Measurements from ENCODE around the gene DYSF.

DYSF gene

DNA sequence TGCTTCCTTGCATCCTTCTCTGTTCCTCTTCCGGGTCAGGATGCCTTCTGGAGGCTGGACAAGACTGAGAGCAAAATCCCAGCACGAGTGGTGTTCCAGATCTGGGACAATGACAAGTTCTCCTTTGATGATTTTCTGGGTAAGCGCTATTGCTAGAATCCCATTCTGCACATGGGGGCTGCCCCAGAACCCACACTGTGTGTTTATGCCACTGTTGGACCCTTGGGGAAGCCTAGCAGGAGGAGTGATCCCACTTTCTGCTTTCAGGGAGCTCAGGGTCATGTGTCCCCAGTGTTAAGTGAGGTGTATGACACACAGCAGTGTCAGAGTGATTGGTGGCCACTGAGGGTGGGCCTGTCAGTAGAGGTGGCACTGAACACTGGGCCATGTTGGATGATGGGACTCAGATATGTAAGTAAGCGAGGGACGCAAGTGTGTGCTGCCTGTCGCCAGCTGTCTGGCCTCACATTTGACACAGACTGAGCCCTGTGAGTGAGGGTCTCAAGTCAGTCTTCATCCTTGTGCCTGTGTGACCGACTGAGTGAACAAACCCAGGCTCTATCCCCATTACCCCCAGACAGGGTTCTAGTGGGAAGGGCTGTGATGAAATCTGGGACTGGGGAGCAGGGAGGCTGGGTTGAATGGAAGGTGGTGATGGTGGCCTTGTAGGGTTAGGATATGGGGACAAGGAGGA is 220.9 kb downstream of the DYSF start:
- Histone ChIP-seq H3K27me3 (ENCODE audit: control insufficient read depth, insufficient read depth, low read length, poor library complexity, severe bottlenecking) (no peaks in the 10 kb centered on the region), H3K4me1 (ENCODE audit: control insufficient read depth, insufficient read depth, low read length) (no peaks in the 10 kb centered on the region), H3K9me3 (ENCODE audit: control insufficient read depth, low read length) (no peaks in the 10 kb centered on the region), H3K27ac (ENCODE audit: insufficient read depth, low read depth, low read length, poor library complexity, severe bottlenecking) (no peak overlapping the region), H3K36me3 (ENCODE audit: control insufficient read depth, insufficient read depth, low read length) (no peaks in the 10 kb centered on the region), H3K4me3 (ENCODE audit: insufficient read depth, low read depth, low read length) (no peak overlapping the region)
- 89 to 96% methylated on average over 6 to 7 of the region's 7 CpGs for WGBS, 2 experiments

DNA sequence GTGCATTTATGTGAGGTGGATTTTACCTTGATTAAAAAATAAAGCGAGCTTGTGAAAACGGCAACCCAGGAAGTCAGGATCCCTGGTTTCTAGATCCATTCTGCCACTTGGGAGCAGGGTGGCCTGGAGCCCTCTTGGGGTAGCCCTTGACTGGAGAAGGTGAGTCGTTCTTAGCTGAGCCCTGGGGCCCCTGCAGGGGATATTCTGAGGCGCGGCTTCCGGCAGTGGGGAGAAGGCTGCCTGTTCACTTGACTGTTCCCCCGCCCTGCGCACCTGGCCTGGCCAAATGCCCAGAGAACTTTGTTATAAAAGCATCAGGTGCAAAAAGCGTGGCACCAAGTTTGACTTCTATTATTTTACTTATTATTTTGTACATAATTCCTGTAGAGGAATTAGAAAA is 221.9 kb downstream of the DYSF start:
- Histone ChIP-seq H3K9me3 (ENCODE audit: control insufficient read depth, low read length) (no peaks in the 10 kb centered on the region), H3K4me3 (ENCODE audit: insufficient read depth, low read depth, low read length) (no peak overlapping the region), H3K36me3 (ENCODE audit: control insufficient read depth, insufficient read depth, low read length) (no peaks in the 10 kb centered on the region), H3K4me1 (ENCODE audit: control insufficient read depth, insufficient read depth, low read length) (no peaks in the 10 kb centered on the region), H3K27me3 (ENCODE audit: control insufficient read depth, insufficient read depth, low read length, poor library complexity, severe bottlenecking) (no peaks in the 10 kb centered on the region), H3K27ac (ENCODE audit: insufficient read depth, low read depth, low read length, poor library complexity, severe bottlenecking) (no peak overlapping the region)
- WGBS, 2 experiments, result 88 to 90% methylated on average over 8 of the region's 9 CpGs

DNA sequence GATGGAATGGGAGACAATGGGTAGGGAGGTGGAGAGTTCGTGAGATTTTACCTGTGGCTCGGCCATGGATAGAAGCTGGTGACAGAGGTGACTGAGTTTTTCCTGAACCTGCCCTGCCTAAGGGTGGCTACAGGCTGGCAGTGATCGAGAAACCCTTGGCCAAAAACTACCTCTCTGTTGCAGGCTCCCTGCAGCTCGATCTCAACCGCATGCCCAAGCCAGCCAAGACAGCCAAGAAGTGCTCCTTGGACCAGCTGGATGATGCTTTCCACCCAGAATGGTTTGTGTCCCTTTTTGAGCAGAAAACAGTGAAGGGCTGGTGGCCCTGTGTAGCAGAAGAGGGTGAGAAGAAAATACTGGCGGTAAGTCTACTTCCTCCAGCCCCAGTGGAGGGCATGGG is 225.5 kb downstream of the DYSF start:
- Histone ChIP-seq H3K27ac (ENCODE audit: insufficient read depth, low read depth, low read length, poor library complexity, severe bottlenecking) (no peak overlapping the region), H3K27me3 (ENCODE audit: control insufficient read depth, insufficient read depth, low read length, poor library complexity, severe bottlenecking) (no peaks in the 10 kb centered on the region), H3K4me3 (ENCODE audit: insufficient read depth, low read depth, low read length) (no peak overlapping the region), H3K36me3 (ENCODE audit: control insufficient read depth, insufficient read depth, low read length) (no peaks in the 10 kb centered on the region), H3K4me1 (ENCODE audit: control insufficient read depth, insufficient read depth, low read length) (no peaks in the 10 kb centered on the region), H3K9me3 (ENCODE audit: control insufficient read depth, low read length) (no peaks in the 10 kb centered on the region)
- 95 to 96% methylated on average over 6 of the region's 6 CpGs for WGBS, 2 experiments

DNA sequence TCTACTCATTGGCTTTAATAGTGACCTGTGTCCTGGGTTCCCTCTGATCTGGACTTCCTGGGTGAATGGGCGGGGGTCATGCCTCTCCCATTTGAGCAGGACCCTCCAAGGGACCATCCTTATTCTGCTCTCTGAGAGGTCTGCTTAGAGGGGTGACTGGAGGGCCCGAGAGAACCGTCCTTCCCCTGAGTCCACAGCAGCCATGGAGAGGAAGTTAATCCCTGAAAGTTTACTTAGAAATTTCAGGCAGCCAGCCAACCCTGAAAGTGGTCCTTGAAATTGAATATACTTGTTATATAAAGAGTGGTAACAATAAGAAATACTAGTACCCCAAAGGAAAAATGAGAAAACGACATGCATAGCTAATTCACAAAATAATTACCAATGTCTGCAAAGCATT is 226.1 kb downstream of the DYSF start:
- H3K9me3 ChIP-seq (ENCODE audit: control insufficient read depth, low read length), result no peaks in the 10 kb centered on the region
- H3K27ac ChIP-seq (ENCODE audit: insufficient read depth, low read depth, low read length, poor library complexity, severe bottlenecking), result no peak overlapping the region
- no peaks in the 10 kb centered on the region for H3K27me3 ChIP-seq (ENCODE audit: control insufficient read depth, insufficient read depth, low read length, poor library complexity, severe bottlenecking)
- 68 to 79% methylated on average over 3 to 4 of the region's 4 CpGs for WGBS, 2 experiments
- no peaks in the 10 kb centered on the region for H3K36me3 ChIP-seq (ENCODE audit: control insufficient read depth, insufficient read depth, low read length)
- no peaks in the 10 kb centered on the region for H3K4me1 ChIP-seq (ENCODE audit: control insufficient read depth, insufficient read depth, low read length)
- H3K4me3 ChIP-seq (ENCODE audit: insufficient read depth, low read depth, low read length), result no peak overlapping the region

DNA sequence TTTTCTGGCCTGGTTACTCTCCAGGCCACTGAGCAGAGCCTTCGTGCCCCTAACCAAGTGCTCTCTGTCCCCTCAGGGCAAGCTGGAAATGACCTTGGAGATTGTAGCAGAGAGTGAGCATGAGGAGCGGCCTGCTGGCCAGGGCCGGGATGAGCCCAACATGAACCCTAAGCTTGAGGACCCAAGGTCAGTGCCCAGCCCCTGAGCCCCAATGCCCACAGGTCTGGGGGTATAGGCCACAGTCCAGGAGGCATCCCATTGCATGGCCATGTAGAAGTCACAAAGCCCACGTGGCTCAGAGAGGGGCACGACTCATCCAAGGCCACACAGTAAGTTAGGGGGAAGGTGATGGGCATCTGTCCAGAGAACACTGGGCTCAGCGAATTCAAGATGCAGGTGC is 227.6 kb downstream of the DYSF start:
- no peaks in the 10 kb centered on the region for H3K36me3 ChIP-seq (ENCODE audit: control insufficient read depth, insufficient read depth, low read length)
- 90 to 95% methylated on average over 6 of the region's 6 CpGs for WGBS, 2 experiments
- H3K27ac ChIP-seq (ENCODE audit: insufficient read depth, low read depth, low read length, poor library complexity, severe bottlenecking), result no peak overlapping the region
- H3K4me3 ChIP-seq (ENCODE audit: insufficient read depth, low read depth, low read length), result no peak overlapping the region
- no peaks in the 10 kb centered on the region for H3K4me1 ChIP-seq (ENCODE audit: control insufficient read depth, insufficient read depth, low read length)
- no peaks in the 10 kb centered on the region for H3K9me3 ChIP-seq (ENCODE audit: control insufficient read depth, low read length)
- no peaks in the 10 kb centered on the region for H3K27me3 ChIP-seq (ENCODE audit: control insufficient read depth, insufficient read depth, low read length, poor library complexity, severe bottlenecking)

DNA sequence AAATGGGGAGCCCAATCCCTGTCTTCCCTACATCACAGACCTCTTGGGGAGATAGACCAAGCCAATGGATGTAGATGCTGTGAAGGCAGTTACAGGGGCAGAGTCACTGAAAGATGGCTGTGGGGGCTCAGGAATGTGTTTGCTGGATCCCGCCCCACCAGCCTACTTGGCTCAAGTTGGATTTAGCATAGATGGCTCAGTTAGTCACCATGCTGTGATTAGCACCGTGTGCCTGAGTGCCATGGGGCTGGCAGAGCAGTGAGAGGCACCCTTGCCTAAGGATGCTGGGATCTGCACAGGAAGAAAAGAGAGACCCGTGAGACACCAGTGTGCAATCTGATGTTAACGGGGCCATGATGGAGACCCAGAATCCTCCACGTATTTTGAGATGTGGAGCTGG is 228.3 kb downstream of the DYSF start:
- H3K27ac ChIP-seq (ENCODE audit: insufficient read depth, low read depth, low read length, poor library complexity, severe bottlenecking), result no peak overlapping the region
- no peaks in the 10 kb centered on the region for H3K36me3 ChIP-seq (ENCODE audit: control insufficient read depth, insufficient read depth, low read length)
- no peaks in the 10 kb centered on the region for H3K4me1 ChIP-seq (ENCODE audit: control insufficient read depth, insufficient read depth, low read length)
- H3K9me3 ChIP-seq (ENCODE audit: control insufficient read depth, low read length), result no peaks in the 10 kb centered on the region
- no peak overlapping the region for H3K4me3 ChIP-seq (ENCODE audit: insufficient read depth, low read depth, low read length)
- no peaks in the 10 kb centered on the region for H3K27me3 ChIP-seq (ENCODE audit: control insufficient read depth, insufficient read depth, low read length, poor library complexity, severe bottlenecking)
- WGBS, 2 experiments, result 93 to 94% methylated on average over 5 of the region's 5 CpGs

DNA sequence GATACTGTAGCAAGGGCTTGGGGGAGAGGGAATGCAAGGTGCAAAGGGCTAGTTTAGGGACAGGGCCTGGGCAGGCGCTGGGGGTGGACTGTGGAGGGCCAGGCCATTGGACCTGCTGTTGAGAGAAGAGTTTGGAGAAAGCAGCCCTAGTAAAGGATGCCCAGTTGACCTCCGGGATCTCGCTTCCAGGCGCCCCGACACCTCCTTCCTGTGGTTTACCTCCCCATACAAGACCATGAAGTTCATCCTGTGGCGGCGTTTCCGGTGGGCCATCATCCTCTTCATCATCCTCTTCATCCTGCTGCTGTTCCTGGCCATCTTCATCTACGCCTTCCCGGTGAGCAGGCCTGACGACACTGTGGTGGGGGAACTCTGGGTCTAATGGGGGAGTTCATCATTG is 229.0 kb downstream of the DYSF start:
- H3K36me3 ChIP-seq (ENCODE audit: control insufficient read depth, insufficient read depth, low read length), result no peaks in the 10 kb centered on the region
- 96% methylated on average over 11 of the region's 11 CpGs for WGBS, 2 experiments
- H3K9me3 ChIP-seq (ENCODE audit: control insufficient read depth, low read length), result no peaks in the 10 kb centered on the region
- no peak overlapping the region for H3K4me3 ChIP-seq (ENCODE audit: insufficient read depth, low read depth, low read length)
- H3K27ac ChIP-seq (ENCODE audit: insufficient read depth, low read depth, low read length, poor library complexity, severe bottlenecking), result no peak overlapping the region
- H3K27me3 ChIP-seq (ENCODE audit: control insufficient read depth, insufficient read depth, low read length, poor library complexity, severe bottlenecking), result no peaks in the 10 kb centered on the region
- H3K4me1 ChIP-seq (ENCODE audit: control insufficient read depth, insufficient read depth, low read length), result peaks cover 5% of the 10 kb centered on the region

DNA sequence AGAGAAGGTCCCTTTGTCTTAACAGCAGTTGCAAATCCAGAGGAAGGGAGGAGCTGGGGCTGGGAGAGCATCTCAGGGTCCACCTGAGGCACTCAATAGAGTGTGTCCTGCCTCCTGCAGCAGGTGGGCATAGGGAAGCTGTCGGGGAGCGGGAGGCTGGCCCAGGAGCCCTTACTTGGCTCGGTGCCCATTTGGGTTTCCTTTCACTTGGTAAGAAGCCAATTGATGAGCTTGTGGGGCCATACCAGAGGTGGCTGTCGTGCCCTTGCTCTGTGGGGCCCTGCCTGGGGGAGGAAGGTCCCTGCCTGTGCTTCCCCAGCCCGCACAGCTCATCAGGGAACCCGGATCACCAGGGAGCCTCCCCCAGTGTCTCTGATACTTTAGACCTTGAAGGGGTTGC is 229.7 kb downstream of the DYSF start:
- Histone ChIP-seq H3K27me3 (ENCODE audit: control insufficient read depth, insufficient read depth, low read length, poor library complexity, severe bottlenecking) (no peaks in the 10 kb centered on the region), H3K9me3 (ENCODE audit: control insufficient read depth, low read length) (no peaks in the 10 kb centered on the region), H3K4me1 (ENCODE audit: control insufficient read depth, insufficient read depth, low read length) (peaks cover 6% of the 10 kb centered on the region), H3K4me3 (ENCODE audit: insufficient read depth, low read depth, low read length) (no peak overlapping the region), H3K27ac (ENCODE audit: insufficient read depth, low read depth, low read length, poor library complexity, severe bottlenecking) (no peak overlapping the region), H3K36me3 (ENCODE audit: control insufficient read depth, insufficient read depth, low read length) (no peaks in the 10 kb centered on the region)
- 90 to 93% methylated on average over 6 of the region's 6 CpGs for WGBS, 2 experiments

DNA sequence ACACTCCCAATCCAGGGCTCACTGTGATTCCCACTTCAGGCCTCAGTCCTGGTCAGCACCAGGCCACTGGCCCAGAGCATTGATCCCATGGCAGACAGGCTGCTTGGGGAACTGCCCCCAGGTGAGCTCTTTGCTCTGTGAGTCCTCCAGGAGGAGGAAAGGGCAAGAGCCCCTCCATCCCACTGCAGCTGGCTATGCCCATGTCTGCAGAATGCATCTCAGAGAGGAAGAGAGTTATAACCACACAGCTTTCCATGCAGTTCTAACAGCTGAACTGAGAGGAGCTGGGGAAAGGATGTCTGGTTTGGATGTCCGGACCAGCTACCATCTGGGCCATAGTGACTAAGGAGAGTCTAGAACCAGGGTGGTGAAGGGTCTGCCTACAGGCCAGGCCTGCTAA is 230.3 kb downstream of the DYSF start:
- Histone ChIP-seq H3K9me3 (ENCODE audit: control insufficient read depth, low read length) (no peaks in the 10 kb centered on the region), H3K4me3 (ENCODE audit: insufficient read depth, low read depth, low read length) (no peak overlapping the region), H3K27ac (ENCODE audit: insufficient read depth, low read depth, low read length, poor library complexity, severe bottlenecking) (no peak overlapping the region), H3K4me1 (ENCODE audit: control insufficient read depth, insufficient read depth, low read length) (peaks cover 6% of the 10 kb centered on the region), H3K36me3 (ENCODE audit: control insufficient read depth, insufficient read depth, low read length) (no peaks in the 10 kb centered on the region), H3K27me3 (ENCODE audit: control insufficient read depth, insufficient read depth, low read length, poor library complexity, severe bottlenecking) (no peaks in the 10 kb centered on the region)
- 94 to 98% methylated on average over 1 of the region's 1 CpG for WGBS, 2 experiments

DNA sequence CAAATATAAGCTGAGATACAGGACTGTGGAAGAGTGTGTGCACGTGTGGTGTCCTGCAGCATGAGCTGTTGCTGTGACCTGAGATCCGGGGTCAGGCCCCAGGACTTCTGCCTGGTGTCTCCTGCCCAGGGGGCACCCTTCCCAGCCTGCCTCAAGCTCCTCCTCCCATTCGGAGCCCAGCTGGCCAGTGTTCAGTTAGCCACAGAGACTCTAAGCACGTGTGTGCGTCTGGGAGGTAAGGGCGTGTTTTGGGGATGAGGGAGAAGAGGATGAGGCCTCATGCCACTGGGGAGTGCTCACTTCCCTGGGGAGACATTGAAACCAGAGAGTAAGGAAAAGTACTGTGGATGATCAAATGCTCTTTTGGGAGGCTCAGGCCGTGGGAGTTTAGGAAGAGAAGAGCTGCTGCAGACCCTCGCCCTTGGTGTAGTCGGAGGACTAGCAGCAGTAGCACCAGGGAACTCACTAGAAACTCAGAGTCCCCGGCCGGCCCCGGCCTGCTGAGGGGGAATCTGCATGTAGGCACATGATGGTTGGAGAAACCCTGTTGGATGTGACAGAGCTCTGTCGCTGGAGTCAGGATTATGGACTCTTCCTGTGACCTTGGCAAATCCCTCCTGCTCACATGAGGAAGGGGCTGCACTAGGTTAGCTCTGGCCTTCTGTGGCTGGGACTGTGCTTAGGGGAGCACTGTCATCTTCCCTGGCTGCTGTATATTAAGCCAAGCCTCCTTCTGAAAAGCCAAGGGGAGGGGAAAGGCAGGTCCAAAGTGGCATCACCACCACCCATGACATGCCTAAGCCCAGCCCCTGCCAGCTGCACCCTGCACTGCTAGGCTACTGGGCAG is 231.1 kb downstream of the DYSF start:
- Histone ChIP-seq H3K27me3 (ENCODE audit: control insufficient read depth, insufficient read depth, low read length, poor library complexity, severe bottlenecking) (no peaks in the 10 kb centered on the region), H3K36me3 (ENCODE audit: control insufficient read depth, insufficient read depth, low read length) (no peaks in the 10 kb centered on the region), H3K9me3 (ENCODE audit: control insufficient read depth, low read length) (no peaks in the 10 kb centered on the region), H3K27ac (ENCODE audit: insufficient read depth, low read depth, low read length, poor library complexity, severe bottlenecking) (no peak overlapping the region), H3K4me3 (ENCODE audit: insufficient read depth, low read depth, low read length) (no peak overlapping the region), H3K4me1 (ENCODE audit: control insufficient read depth, insufficient read depth, low read length) (peaks cover 6% of the 10 kb centered on the region)
- 89% methylated on average over 13 of the region's 13 CpGs for whole genome bisulfite sequencing, 2 experiments

Measured in ectodermal cell (in vitro differentiated cells).